BJ (cell line): ENCODE data around the gene POU4F2. TPM values are rescaled to one million over a fixed set of nuclear protein-coding genes. Genes with fewer than 3 reads are reported as not detected.

Experiments used
- CTCF ChIA-PET: fragments of 350-600 bp; formaldehyde crosslinking; extraction: SDS; loops from one replicate; lab custom pipeline; 2021; ENCODE audit warnings: antibody characterized with exemption, inconsistent platforms; lab: Yijun Ruan, JAX
- POLR2A ChIA-PET: fragments of 300-600 bp; sonication (Branson Sonifier 250); formaldehyde crosslinking; extraction: SDS; loops from one replicate; lab custom pipeline; 2021; ENCODE audit warnings: antibody characterized with exemption; lab: Charles Lee
- DNase-seq: peaks from one replicate; pipeline ENCODE4 v3.0.0-alpha.2; 2011; ENCODE audit warnings: low read depth
- H3K27me3 ChIP-seq: 2 replicates; pipeline ENCODE4 v1.6.0; 2011; ENCODE audit warnings: low read length; ENCODE audit not compliant: control insufficient read depth, insufficient read depth
- H3K36me3 ChIP-seq: 2 replicates; pipeline ENCODE4 v1.5.1; 2011; ENCODE audit warnings: low read length; ENCODE audit not compliant: control insufficient read depth, insufficient read depth
- H3K4me3 ChIP-seq: 2 replicates; pipeline ENCODE4 v1.5.1; 2011; ENCODE audit warnings: low read depth, mild to moderate bottlenecking, control low read depth, low read length
- polyA plus RNA-seq: library from polyadenylated mRNA; depleted of rRNA; stranded (reverse); fragments of >200 nt; gene quantifications from 2 replicates; pipeline ENCODE4 v1.2.3, GENCODE V29; 2011
- TF ChIP-seq, protein P1 (sequence below): IDR thresholded peaks from 2 replicates; pipeline ENCODE4 v1.5.1; 2011; ENCODE audit warnings: low read depth, mild to moderate bottlenecking, control low read depth, inconsistent platforms, low read length, moderate library complexity; ENCODE audit not compliant: insufficient read depth

POU4F2 gene
- polyA plus RNA-seq, 1 experiment = not detected

DNA sequence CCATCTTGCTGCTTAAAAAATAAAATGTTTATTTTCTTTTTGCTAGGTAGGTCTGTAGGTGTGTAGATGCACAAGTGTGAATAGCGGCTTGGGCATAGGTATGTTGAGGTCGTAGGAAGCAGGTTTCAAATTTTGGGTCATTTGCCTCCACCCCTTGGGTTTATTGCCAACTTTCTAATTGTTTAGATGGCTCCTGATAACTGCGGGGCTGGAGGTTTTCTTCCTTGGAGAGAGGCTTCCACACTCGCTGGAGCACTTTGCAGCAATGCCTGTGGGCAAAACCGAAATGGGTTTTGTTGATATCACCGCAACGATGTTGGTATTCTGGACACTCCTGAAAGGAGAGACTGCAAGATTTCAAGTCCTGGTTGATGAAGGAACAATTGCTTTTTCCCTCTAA lies 3.9 kb upstream of the POU4F2 start:
- Histone ChIP-seq H3K36me3 (no peaks in the 10 kb centered on the region), H3K27me3 (peaks cover 36% of the 10 kb centered on the region), H3K4me3 (no peak overlapping the region)
- ChIA-PET CTCF (no interaction called here), POLR2A (no interaction called here)
- DNase-seq = no peak
- TF ChIP-seq, protein P1, sequence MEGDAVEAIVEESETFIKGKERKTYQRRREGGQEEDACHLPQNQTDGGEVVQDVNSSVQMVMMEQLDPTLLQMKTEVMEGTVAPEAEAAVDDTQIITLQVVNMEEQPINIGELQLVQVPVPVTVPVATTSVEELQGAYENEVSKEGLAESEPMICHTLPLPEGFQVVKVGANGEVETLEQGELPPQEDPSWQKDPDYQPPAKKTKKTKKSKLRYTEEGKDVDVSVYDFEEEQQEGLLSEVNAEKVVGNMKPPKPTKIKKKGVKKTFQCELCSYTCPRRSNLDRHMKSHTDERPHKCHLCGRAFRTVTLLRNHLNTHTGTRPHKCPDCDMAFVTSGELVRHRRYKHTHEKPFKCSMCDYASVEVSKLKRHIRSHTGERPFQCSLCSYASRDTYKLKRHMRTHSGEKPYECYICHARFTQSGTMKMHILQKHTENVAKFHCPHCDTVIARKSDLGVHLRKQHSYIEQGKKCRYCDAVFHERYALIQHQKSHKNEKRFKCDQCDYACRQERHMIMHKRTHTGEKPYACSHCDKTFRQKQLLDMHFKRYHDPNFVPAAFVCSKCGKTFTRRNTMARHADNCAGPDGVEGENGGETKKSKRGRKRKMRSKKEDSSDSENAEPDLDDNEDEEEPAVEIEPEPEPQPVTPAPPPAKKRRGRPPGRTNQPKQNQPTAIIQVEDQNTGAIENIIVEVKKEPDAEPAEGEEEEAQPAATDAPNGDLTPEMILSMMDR = no peak

DNA sequence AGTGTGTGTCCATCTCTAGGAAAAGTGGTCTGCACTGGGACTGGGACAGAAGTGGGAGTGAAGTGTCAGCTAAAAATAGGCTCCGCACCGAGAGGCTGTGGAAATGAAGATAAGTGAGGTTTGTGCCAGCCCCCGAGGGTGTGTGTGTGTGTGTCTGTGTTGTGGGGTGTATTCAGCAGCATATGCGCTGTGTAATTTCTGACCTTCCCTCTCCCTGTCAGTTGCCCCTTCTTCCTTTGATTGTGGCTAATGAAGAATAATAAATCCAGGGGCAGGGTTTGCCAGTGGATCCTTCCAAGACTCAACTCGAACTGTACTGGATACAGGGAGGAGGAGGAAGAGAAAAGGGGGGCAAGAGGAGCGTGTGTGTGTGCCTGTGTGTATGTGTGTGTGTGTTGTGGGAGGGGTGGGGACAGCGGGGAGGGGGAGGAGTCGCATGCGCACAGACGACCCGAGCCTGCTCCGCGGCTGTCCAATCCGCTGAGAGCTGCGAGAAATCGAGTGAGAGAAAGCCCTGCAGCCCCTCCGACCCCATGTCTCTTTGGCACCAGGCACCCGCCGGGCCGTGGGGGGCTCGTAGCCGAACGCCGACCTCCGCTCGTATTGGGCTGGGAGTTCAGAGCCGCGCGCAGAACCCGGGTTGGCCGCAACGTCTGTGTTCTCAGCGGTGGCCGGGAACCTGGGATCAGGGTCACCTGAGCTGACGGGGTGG lies 916 bp upstream of the POU4F2 start:
- Histone ChIP-seq H3K4me3 (no peak overlapping the region), H3K36me3 (no peaks in the 10 kb centered on the region), H3K27me3 (peaks cover 44% of the 10 kb centered on the region)
- no peak for DNase-seq
- POLR2A ChIA-PET = no interaction called here
- TF ChIP-seq, protein P1 = no peak
- CTCF ChIA-PET = no interaction called here

DNA sequence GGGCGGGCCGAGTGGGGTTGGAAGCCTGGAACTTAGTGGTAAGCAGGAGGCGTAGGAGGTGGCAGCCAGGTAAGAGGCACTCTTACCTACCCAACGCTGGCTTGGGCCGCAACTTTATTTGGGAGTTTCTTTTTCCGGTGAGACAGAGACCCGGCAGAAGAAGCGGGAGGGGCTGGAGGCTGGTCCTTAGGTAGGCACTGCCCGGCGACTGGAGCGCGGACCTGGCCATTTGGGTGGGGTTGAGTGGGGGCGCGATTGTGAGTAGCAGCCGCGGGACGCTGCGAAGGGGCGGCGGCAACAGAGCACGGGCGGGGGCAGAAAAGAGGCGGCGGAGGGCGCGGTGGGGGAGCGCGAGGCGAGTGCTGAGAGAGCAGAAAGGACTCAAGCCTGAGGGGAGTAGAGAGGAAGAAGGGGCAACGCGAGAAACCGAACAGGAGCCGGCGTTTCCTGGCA lies 334 bp upstream of the POU4F2 start:
- CTCF ChIA-PET = no interaction called here
- Histone ChIP-seq H3K4me3 (no peak overlapping the region), H3K36me3 (no peaks in the 10 kb centered on the region), H3K27me3 (peaks cover 42% of the 10 kb centered on the region)
- DNase-seq = no peak
- TF ChIP-seq, protein P1 = no peak
- POLR2A ChIA-PET = no interaction called here

DNA sequence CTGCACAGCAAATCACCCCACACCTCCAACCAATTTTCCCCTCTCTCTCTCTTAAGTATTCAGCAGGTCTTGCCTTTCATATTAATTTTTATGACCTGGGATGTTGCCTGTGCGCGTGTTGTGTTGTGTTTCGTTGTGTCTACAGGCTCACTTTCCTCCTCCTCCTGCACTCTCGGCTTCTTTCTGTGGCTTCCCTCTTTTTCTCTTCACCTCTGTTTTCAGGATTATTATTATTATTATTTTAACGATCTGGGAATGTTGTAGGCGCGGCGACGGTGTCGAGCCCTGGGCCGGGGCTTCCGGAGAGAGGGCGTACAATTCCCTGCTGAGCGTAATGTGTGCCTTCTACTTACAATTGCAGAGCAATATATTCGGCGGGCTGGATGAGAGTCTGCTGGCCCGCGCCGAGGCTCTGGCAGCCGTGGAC lies 826 bp downstream of the POU4F2 start:
- peaks cover 34% of the 10 kb centered on the region for H3K27me3 ChIP-seq
- CTCF ChIA-PET = no interaction called here

DNA sequence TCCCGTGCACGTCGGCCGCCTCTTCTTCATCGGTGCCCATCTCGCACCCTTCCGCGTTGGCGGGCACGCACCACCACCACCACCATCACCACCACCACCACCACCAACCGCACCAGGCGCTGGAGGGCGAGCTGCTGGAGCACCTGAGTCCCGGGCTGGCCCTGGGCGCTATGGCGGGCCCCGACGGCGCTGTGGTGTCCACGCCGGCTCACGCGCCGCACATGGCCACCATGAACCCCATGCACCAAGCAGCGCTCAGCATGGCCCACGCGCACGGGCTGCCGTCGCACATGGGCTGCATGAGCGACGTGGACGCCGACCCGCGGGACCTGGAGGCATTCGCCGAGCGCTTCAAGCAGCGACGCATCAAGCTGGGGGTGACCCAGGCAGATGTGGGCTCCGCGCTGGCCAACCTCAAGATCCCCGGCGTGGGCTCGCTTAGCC lies 1.4 kb downstream of the POU4F2 start:
- H3K36me3 ChIP-seq = no peaks in the 10 kb centered on the region
- no peak overlapping the region for H3K4me3 ChIP-seq
- H3K27me3 ChIP-seq = peaks cover 31% of the 10 kb centered on the region
- TF ChIP-seq, protein P1 = no peak
- CTCF ChIA-PET = no interaction called here
- DNase-seq = no peak
- POLR2A ChIA-PET = no interaction called here

More for the DNA sequence above, 826 bp downstream of the POU4F2 start:
- Histone ChIP-seq H3K4me3 (no peak overlapping the region), H3K36me3 (no peaks in the 10 kb centered on the region)
- DNase-seq = no peak
- TF ChIP-seq, protein P1 = no peak
- POLR2A ChIA-PET = no interaction called here
